Esophagus squamous epithelium (tissue), 4 donors: ENCODE data around the gene GGACT.

ENCODE experiments used
- CTCF ChIP-seq, 6 experiments: fragments of 450-650 bp in 4 of 6; fragments of 200-600 bp in 2 of 6; sonication (generic) in 2 of 6; IDR thresholded peaks; one replicate each; pipeline ENCODE4 v1.5.1; 2016 to 2019; ENCODE audit warnings: antibody characterized with exemption in 6 of 6, mild to moderate bottlenecking in 4 of 6, moderate library complexity in 4 of 6
- POLR2A ChIP-seq, 4 donors: fragments of 450-650 bp; IDR thresholded peaks; one replicate each; pipeline ENCODE4 v1.6.1; 2017; ENCODE audit warnings: antibody characterized with exemption in 4 of 4, mild to moderate bottlenecking in 4 of 4, moderate library complexity in 3 of 4

GRCh38 chr13:100561158-100561499 is 27.5 kb downstream of the GGACT start:
- TF ChIP-seq CTCF (IDR thresholded peaks at IDR 0.05) (no peak), POLR2A (IDR thresholded peaks at IDR 0.05) (no peak)
